Neural cell (in vitro differentiated cells): Measurements from ENCODE around the gene LRIG1. TPM values are rescaled to one million over a fixed set of nuclear protein-coding genes. Genes with fewer than 3 reads are reported as not detected.

ENCODE experiments used
- H2AFZ ChIP-seq: fragments of 200-600, 300-800 bp; sonication (generic), shearing (Covaris generic); 2 replicates; pipeline ENCODE4 v1.6.0; 2014; ENCODE audit warnings: low read depth, mild to moderate bottlenecking, antibody characterized with exemption, low read length, moderate library complexity
- H3F3A ChIP-seq: fragments of 200-600 bp; shearing (Covaris generic); 2 replicates; pipeline ENCODE4 v1.6.1; 2016; ENCODE audit warnings: mild to moderate bottlenecking, moderate library complexity, mixed read lengths, antibody characterized with exemption, low read length; ENCODE audit not compliant: insufficient read depth, poor library complexity, severe bottlenecking
- H3K27ac ChIP-seq: fragments of 200-600, 300-800 bp; sonication (generic), shearing (Covaris generic); 2 replicates; pipeline ENCODE4 v1.5.1; 2014; ENCODE audit warnings: mild to moderate bottlenecking, low read length, moderate library complexity
- H3K27me3 ChIP-seq: fragments of 300-800, 200-600 bp; sonication (generic), shearing (Covaris generic); 2 replicates; pipeline ENCODE4 v1.6.0; 2014; ENCODE audit warnings: mild to moderate bottlenecking, low read depth, low read length, moderate library complexity; ENCODE audit not compliant: insufficient read depth
- H3K36me3 ChIP-seq: fragments of 300-800, 200-600 bp; sonication (generic), shearing (Covaris generic); 2 replicates; pipeline ENCODE4 v1.5.1; 2014; ENCODE audit warnings: mild to moderate bottlenecking, antibody characterized with exemption, low read length, moderate library complexity; ENCODE audit not compliant: insufficient read depth
- H3K4me2 ChIP-seq: fragments of 300-800, 200-600 bp; sonication (generic), shearing (Covaris generic); 2 replicates; pipeline ENCODE4 v1.6.0; 2014; ENCODE audit warnings: mild to moderate bottlenecking, low read length
- H3K4me3 ChIP-seq: fragments of 300-800, 200-600 bp; sonication (generic), shearing (Covaris generic); 2 replicates; pipeline ENCODE4 v1.5.1; 2014; ENCODE audit warnings: mild to moderate bottlenecking, low read length, moderate library complexity
- H3K79me2 ChIP-seq: fragments of 200-600 bp; shearing (Covaris generic); replicated peaks from 2 replicates; pipeline ENCODE4 v1.6.0; 2014; ENCODE audit warnings: mild to moderate bottlenecking, low read length, moderate library complexity; ENCODE audit not compliant: insufficient read depth
- H3K9ac ChIP-seq: fragments of 300-800, 200-600 bp; sonication (generic), shearing (Covaris generic); 2 replicates; pipeline ENCODE4 v1.6.1; 2016; ENCODE audit warnings: mild to moderate bottlenecking, low read length, mixed read lengths
- H3K9me2 ChIP-seq: fragments of 200-600 bp; shearing (Covaris generic); 2 replicates; pipeline ENCODE4 v1.6.1; 2016; ENCODE audit warnings: mild to moderate bottlenecking, low read length, mixed read lengths; ENCODE audit not compliant: insufficient read depth
- H3K9me3 ChIP-seq: fragments of 200-600, 300-800 bp; sonication (generic), shearing (Covaris generic); 2 replicates; pipeline ENCODE4 v1.6.1; 2016; ENCODE audit warnings: mild to moderate bottlenecking, mixed run types, low read length, moderate library complexity, mixed read lengths
- H4K20me1 ChIP-seq: fragments of 200-600 bp; shearing (Covaris generic); 2 replicates; pipeline ENCODE4 v1.6.1; 2016; ENCODE audit warnings: mild to moderate bottlenecking, mixed run types; ENCODE audit not compliant: insufficient read depth
- EP300 ChIP-seq: fragments of 450-650 bp; conservative IDR thresholded peaks from 2 replicates; pipeline ENCODE4 v1.6.1; 2014; ENCODE audit warnings: antibody characterized with exemption, mild to moderate bottlenecking, moderate library complexity; ENCODE audit not compliant: poor library complexity, severe bottlenecking
- EZH2 ChIP-seq: fragments of 200-600, 300-800 bp; shearing (Covaris generic), sonication (generic); IDR thresholded peaks from 2 replicates; pipeline ENCODE4 v1.6.1; 2014; ENCODE audit warnings: antibody characterized with exemption, low read length, borderline replicate concordance, mild to moderate bottlenecking; ENCODE audit not compliant: insufficient read depth, poor library complexity, severe bottlenecking
- MXI1 ChIP-seq: fragments of 450-650 bp; conservative IDR thresholded peaks from 2 replicates; pipeline ENCODE4 v1.6.1; 2014; ENCODE audit warnings: antibody characterized with exemption, mild to moderate bottlenecking; ENCODE audit not compliant: poor library complexity, severe bottlenecking
- RAD21 ChIP-seq: fragments of 450-650 bp; conservative IDR thresholded peaks from 2 replicates; pipeline ENCODE4 v1.6.1; 2014; ENCODE audit warnings: antibody characterized with exemption, mild to moderate bottlenecking, moderate library complexity
- SMC3 ChIP-seq: fragments of 450-650 bp; conservative IDR thresholded peaks from 2 replicates; pipeline ENCODE4 v1.6.1; 2014; ENCODE audit warnings: antibody characterized with exemption, mild to moderate bottlenecking, moderate library complexity; ENCODE audit not compliant: poor library complexity
- TAF1 ChIP-seq: IDR thresholded peaks from 2 replicates; pipeline ENCODE4 v1.6.1; 2012; ENCODE audit warnings: low read depth
- polyA plus RNA-seq: library from polyadenylated mRNA; depleted of rRNA; stranded (reverse); fragments of >200 nt; gene quantifications from 2 replicates; pipeline ENCODE4 v1.2.3, GENCODE V29; 2014
- TF ChIP-seq, protein P1 (sequence below): IDR thresholded peaks from 2 replicates; pipeline ENCODE4 v1.6.1; 2012; ENCODE audit warnings: borderline replicate concordance
- TF ChIP-seq, protein P2 (sequence below): fragments of 450-650 bp; IDR thresholded peaks from 2 replicates; pipeline ENCODE4 v1.5.1; 2014; ENCODE audit warnings: antibody characterized with exemption, mild to moderate bottlenecking, moderate library complexity; ENCODE audit not compliant: poor library complexity, severe bottlenecking

The LRIG1 gene
- polyA plus RNA-seq, 1 donor from 2014 or later = 7.1 TPM

DNA sequence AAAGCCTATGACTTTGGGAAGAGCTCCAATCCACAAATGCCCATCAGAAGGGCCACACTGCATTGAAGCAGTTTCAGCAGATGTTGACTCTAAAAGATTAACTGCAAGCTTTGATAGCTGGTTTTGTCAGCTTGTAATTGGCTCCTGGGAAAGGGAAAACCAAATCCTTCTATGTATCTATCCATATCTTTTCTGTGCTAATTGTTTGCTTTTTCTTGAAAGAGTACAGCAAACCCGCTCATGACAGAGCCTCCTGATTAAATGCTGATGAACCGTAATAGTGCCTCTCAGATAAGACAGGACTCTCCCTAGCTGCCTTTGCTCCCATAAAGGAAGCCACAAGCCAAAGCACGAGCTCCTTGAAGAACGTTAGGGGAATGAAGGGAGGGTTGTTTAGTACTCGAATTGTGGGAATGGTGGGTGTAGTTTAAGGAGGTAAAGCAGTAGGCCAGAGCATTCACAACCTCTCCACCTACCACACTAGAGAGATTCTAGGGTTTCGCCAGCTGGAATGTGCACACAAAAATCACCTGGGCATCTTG, 33.6 kb upstream of the LRIG1 start:
- H3K4me3 ChIP-seq = no peak overlapping the region
- no peaks in the 10 kb centered on the region for H3F3A ChIP-seq
- H3K4me2 ChIP-seq = no peak overlapping the region
- H3K79me2 ChIP-seq = no peaks in the 10 kb centered on the region
- no peak overlapping the region for H2AFZ ChIP-seq
- H3K27me3 ChIP-seq = no peaks in the 10 kb centered on the region
- no peak overlapping the region for H3K9ac ChIP-seq
- no peak overlapping the region for H3K27ac ChIP-seq
- TF ChIP-seq, protein P1, sequence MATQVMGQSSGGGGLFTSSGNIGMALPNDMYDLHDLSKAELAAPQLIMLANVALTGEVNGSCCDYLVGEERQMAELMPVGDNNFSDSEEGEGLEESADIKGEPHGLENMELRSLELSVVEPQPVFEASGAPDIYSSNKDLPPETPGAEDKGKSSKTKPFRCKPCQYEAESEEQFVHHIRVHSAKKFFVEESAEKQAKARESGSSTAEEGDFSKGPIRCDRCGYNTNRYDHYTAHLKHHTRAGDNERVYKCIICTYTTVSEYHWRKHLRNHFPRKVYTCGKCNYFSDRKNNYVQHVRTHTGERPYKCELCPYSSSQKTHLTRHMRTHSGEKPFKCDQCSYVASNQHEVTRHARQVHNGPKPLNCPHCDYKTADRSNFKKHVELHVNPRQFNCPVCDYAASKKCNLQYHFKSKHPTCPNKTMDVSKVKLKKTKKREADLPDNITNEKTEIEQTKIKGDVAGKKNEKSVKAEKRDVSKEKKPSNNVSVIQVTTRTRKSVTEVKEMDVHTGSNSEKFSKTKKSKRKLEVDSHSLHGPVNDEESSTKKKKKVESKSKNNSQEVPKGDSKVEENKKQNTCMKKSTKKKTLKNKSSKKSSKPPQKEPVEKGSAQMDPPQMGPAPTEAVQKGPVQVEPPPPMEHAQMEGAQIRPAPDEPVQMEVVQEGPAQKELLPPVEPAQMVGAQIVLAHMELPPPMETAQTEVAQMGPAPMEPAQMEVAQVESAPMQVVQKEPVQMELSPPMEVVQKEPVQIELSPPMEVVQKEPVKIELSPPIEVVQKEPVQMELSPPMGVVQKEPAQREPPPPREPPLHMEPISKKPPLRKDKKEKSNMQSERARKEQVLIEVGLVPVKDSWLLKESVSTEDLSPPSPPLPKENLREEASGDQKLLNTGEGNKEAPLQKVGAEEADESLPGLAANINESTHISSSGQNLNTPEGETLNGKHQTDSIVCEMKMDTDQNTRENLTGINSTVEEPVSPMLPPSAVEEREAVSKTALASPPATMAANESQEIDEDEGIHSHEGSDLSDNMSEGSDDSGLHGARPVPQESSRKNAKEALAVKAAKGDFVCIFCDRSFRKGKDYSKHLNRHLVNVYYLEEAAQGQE = no peak
- TF ChIP-seq EZH2 (no peak), RAD21 (no peak), TAF1 (no peak), EP300 (no peak)
- no peaks in the 10 kb centered on the region for H4K20me1 ChIP-seq
- H3K9me3 ChIP-seq = no peaks in the 10 kb centered on the region
- no peaks in the 10 kb centered on the region for H3K9me2 ChIP-seq
- H3K36me3 ChIP-seq = no peaks in the 10 kb centered on the region

GRCh38 chr3:66532613-66533012, 31.8 kb upstream of the LRIG1 start:
- Histone ChIP-seq H3K4me3 (no peak overlapping the region), H2AFZ (no peak overlapping the region), H3K27ac (no peak overlapping the region), H3F3A (no peaks in the 10 kb centered on the region), H3K36me3 (no peaks in the 10 kb centered on the region), H3K9ac (no peak overlapping the region), H4K20me1 (no peaks in the 10 kb centered on the region), H3K79me2 (no peaks in the 10 kb centered on the region), H3K9me3 (no peaks in the 10 kb centered on the region), H3K9me2 (no peaks in the 10 kb centered on the region), H3K27me3 (no peaks in the 10 kb centered on the region), H3K4me2 (no peak overlapping the region)
- TF ChIP-seq RAD21 (no peak), EZH2 (no peak), EP300 (no peak)

DNA sequence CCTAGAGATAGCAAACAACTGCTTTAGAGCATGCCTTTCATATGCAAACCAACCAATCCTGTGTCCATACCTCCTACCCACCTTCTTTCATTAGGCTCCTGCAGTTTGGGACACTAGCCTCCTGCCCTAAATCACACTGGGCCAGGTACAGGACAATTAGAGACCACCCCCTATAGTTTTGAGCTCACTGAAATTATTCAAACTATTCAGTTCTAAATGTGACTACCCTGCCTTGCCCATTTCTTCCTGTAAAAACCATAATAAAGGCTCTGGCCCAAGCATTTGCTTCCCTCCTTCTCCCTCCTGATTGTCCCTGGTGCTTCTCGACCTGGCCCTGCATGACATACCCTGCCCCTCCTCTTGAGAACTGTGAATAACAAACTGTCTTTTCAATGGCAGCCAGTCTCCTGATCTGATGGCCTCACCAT, 31.4 kb upstream of the LRIG1 start:
- Histone ChIP-seq H3K4me2 (no peak overlapping the region), H3K36me3 (no peaks in the 10 kb centered on the region), H3K9me3 (no peaks in the 10 kb centered on the region), H3K27me3 (no peaks in the 10 kb centered on the region), H3K27ac (no peak overlapping the region), H3K4me3 (no peak overlapping the region), H3K9me2 (no peaks in the 10 kb centered on the region), H4K20me1 (no peaks in the 10 kb centered on the region), H3K79me2 (no peaks in the 10 kb centered on the region), H2AFZ (no peak overlapping the region), H3K9ac (no peak overlapping the region), H3F3A (no peaks in the 10 kb centered on the region)
- TF ChIP-seq, protein P2, sequence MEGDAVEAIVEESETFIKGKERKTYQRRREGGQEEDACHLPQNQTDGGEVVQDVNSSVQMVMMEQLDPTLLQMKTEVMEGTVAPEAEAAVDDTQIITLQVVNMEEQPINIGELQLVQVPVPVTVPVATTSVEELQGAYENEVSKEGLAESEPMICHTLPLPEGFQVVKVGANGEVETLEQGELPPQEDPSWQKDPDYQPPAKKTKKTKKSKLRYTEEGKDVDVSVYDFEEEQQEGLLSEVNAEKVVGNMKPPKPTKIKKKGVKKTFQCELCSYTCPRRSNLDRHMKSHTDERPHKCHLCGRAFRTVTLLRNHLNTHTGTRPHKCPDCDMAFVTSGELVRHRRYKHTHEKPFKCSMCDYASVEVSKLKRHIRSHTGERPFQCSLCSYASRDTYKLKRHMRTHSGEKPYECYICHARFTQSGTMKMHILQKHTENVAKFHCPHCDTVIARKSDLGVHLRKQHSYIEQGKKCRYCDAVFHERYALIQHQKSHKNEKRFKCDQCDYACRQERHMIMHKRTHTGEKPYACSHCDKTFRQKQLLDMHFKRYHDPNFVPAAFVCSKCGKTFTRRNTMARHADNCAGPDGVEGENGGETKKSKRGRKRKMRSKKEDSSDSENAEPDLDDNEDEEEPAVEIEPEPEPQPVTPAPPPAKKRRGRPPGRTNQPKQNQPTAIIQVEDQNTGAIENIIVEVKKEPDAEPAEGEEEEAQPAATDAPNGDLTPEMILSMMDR = no peak
- TF ChIP-seq MXI1 (no peak), SMC3 (no peak), EP300 (no peak)
